Measurements from ENCODE around the gene SMIM45.

- TF ChIP-seq, protein P1, sequence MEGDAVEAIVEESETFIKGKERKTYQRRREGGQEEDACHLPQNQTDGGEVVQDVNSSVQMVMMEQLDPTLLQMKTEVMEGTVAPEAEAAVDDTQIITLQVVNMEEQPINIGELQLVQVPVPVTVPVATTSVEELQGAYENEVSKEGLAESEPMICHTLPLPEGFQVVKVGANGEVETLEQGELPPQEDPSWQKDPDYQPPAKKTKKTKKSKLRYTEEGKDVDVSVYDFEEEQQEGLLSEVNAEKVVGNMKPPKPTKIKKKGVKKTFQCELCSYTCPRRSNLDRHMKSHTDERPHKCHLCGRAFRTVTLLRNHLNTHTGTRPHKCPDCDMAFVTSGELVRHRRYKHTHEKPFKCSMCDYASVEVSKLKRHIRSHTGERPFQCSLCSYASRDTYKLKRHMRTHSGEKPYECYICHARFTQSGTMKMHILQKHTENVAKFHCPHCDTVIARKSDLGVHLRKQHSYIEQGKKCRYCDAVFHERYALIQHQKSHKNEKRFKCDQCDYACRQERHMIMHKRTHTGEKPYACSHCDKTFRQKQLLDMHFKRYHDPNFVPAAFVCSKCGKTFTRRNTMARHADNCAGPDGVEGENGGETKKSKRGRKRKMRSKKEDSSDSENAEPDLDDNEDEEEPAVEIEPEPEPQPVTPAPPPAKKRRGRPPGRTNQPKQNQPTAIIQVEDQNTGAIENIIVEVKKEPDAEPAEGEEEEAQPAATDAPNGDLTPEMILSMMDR (IDR thresholded peaks at IDR 0.05; ENCODE audit: low read length) = no peak
- TF ChIP-seq EZH2phosphoT487 (IDR thresholded peaks at IDR 0.05; ENCODE audit: low read length) (no peak), EZH2 (optimal IDR thresholded peaks at IDR 0.05; ENCODE audit: low read depth, low read length) (peak; percentile 63)
These were observed 41.6 kb upstream of the SMIM45 start for GRCh38 chr22:41910050-41911000.
